IMR-90 (cell line): ENCODE results near the gene MS4A4E.

ENCODE experiments used
- BHLHE40 ChIP-seq: fragments of 150-350 bp; IDR thresholded peaks from 2 replicates; pipeline ENCODE4 v1.6.1; 2016; ENCODE audit warnings: mild to moderate bottlenecking, low read depth, low read length
- CEBPB ChIP-seq: IDR thresholded peaks from 2 replicates; pipeline ENCODE4 v1.6.1; 2012; ENCODE audit warnings: low read depth, low read length, improper control_type of control experiment
- CHD1 ChIP-seq: IDR thresholded peaks from 2 replicates; pipeline ENCODE4 v1.6.1; 2012; ENCODE audit warnings: low read depth, low read length, improper control_type of control experiment
- CTCF ChIP-seq: conservative IDR thresholded peaks from 2 replicates; pipeline ENCODE4 v1.5.1; 2012; ENCODE audit warnings: mild to moderate bottlenecking, low read depth, low read length, improper control_type of control experiment
- MAFK ChIP-seq: IDR thresholded peaks from 2 replicates; pipeline ENCODE4 v1.6.1; 2012; ENCODE audit warnings: low read depth, low read length, improper control_type of control experiment
- MAZ ChIP-seq: IDR thresholded peaks from 2 replicates; pipeline ENCODE4 v1.6.1; 2012; ENCODE audit warnings: low read depth, mild to moderate bottlenecking, low read length, improper control_type of control experiment, moderate library complexity, borderline replicate concordance
- NFE2L2 ChIP-seq: fragments of 150-350 bp; IDR thresholded peaks from 2 replicates; pipeline ENCODE4 v1.6.1; 2016; ENCODE audit warnings: low read depth, mild to moderate bottlenecking, low read length
- POLR2A ChIP-seq: IDR thresholded peaks from 2 replicates; pipeline ENCODE4 v1.6.1; 2012; ENCODE audit warnings: mild to moderate bottlenecking, low read depth, low read length
- RAD21 ChIP-seq: IDR thresholded peaks from 2 replicates; pipeline ENCODE4 v1.6.1; 2012; ENCODE audit warnings: low read length, improper control_type of control experiment
- RCOR1 ChIP-seq: IDR thresholded peaks from 2 replicates; pipeline ENCODE4 v1.6.1; 2012; ENCODE audit warnings: mild to moderate bottlenecking, low read length, improper control_type of control experiment; ENCODE audit not compliant: insufficient replicate concordance
- RFX5 ChIP-seq: IDR thresholded peaks from 2 replicates; pipeline ENCODE4 v1.8.0; 2012; ENCODE audit warnings: low read depth, mild to moderate bottlenecking, low read length, moderate library complexity
- SMC3 ChIP-seq: fragments of 150-350 bp; IDR thresholded peaks from 2 replicates; pipeline ENCODE4 v1.6.1; 2016; ENCODE audit warnings: low read depth, mild to moderate bottlenecking, antibody characterized with exemption, low read length, moderate library complexity
- USF2 ChIP-seq: fragments of 150-350 bp; IDR thresholded peaks from 2 replicates; pipeline ENCODE4 v1.6.1; 2017; ENCODE audit warnings: mild to moderate bottlenecking, antibody characterized with exemption, low read length, low read depth

DNA sequence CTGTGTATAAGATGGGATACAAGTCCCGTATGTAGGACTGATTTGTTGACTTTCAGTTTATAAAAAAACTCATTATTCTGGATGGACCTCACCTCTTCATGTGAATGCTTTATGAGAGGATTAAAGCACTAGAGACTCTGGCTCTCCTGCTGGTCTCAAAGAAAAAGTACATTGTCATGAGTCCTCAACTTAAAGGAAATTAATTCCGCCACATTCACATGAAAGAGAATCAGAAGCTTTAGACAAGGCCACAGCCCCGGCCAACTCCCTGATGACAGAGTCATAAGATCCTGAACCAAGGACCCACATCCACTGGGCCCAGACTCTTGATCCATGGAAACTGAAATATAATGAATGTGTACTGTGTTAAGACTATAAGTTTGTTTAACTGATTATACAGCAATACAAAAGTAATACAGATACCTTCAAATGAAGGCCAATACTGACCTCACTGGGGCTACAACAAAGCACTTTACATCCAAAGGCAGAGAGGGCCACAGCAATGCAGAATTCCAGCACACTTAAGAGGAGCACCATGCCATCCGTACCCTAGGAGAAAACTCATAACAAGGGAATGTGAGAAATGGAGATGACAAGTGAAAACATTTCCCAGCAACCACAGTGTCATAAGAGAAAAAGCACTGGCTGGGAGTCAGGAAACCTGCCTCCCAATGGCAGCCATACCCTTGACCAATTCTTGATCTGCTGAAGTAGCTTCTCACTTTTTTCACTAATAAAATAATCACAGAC is 34.6 kb downstream of the MS4A4E start:
- TF ChIP-seq CTCF (no peak), RFX5 (no peak), RCOR1 (no peak), BHLHE40 (no peak), USF2 (no peak), SMC3 (no peak), MAZ (no peak), NFE2L2 (no peak), POLR2A (no peak), MAFK (no peak), CEBPB (no peak), RAD21 (no peak), CHD1 (no peak)
